Stimulated activated naive CD4-positive, alpha-beta T cell treated with Interleukin-2 at 50 U/mL for 16 hours (primary cell): ENCODE measurements around the gene GPR35.

Experiments used
- DNase-seq: peaks from one replicate; lab custom pipeline; 2025; lab: John Stamatoyannopoulos, UW

GPR35 gene

GRCh38 chr2:240638512-240639160 is 13.4 kb downstream of the GPR35 start:
- no peak for DNase-seq

- no peak for DNase-seq
Measured at GRCh38 chr2:240639566-240639965, 14.3 kb downstream of the GPR35 start.

GRCh38 chr2:240640939-240641338 is 15.7 kb downstream of the GPR35 start:
- DNase-seq, result no peak

GRCh38 chr2:240642061-240642805 is 17.0 kb downstream of the GPR35 start:
- no peak for DNase-seq

- no peak for DNase-seq
Measured at GRCh38 chr2:240642806-240643092, 17.5 kb downstream of the GPR35 start.

- DNase-seq, result no peak
Measured at GRCh38 chr2:240643093-240643810, 18.0 kb downstream of the GPR35 start.

- DNase-seq, result no peak
Measured at GRCh38 chr2:240643811-240644150, 18.5 kb downstream of the GPR35 start.

- DNase-seq, result no peak
Measured at GRCh38 chr2:240644171-240644651, 18.9 kb downstream of the GPR35 start.

- DNase-seq, result no peak
Measured at GRCh38 chr2:240644859-240645301, 19.6 kb downstream of the GPR35 start.

GRCh38 chr2:240645346-240645745 is 20.1 kb downstream of the GPR35 start:
- no peak for DNase-seq

GRCh38 chr2:240645801-240646175 is 20.5 kb downstream of the GPR35 start:
- DNase-seq, result no peak

GRCh38 chr2:240646176-240646899 is 21.1 kb downstream of the GPR35 start:
- DNase-seq, result no peak

GRCh38 chr2:240646900-240647502 is 21.7 kb downstream of the GPR35 start:
- no peak for DNase-seq

GRCh38 chr2:240647503-240648154 is 22.3 kb downstream of the GPR35 start:
- no peak for DNase-seq

- DNase-seq, result no peak
Measured at GRCh38 chr2:240648155-240648649, 22.9 kb downstream of the GPR35 start.

GRCh38 chr2:240648650-240649275 is 23.5 kb downstream of the GPR35 start:
- no peak for DNase-seq

- DNase-seq, result no peak
Measured at GRCh38 chr2:240649331-240649730, 24.1 kb downstream of the GPR35 start.

GRCh38 chr2:240650254-240650965 is 25.1 kb downstream of the GPR35 start:
- no peak for DNase-seq

- no peak for DNase-seq
Measured at GRCh38 chr2:240651185-240651584, 25.9 kb downstream of the GPR35 start.
